Measurements from ENCODE around the gene AJUBA.
"Not testable (repeated sequence)": the region's sequence is repeated elsewhere in the genome, so short reads cannot be mapped to it uniquely, and the experiment has no call there.

Gene AJUBA

DNA sequence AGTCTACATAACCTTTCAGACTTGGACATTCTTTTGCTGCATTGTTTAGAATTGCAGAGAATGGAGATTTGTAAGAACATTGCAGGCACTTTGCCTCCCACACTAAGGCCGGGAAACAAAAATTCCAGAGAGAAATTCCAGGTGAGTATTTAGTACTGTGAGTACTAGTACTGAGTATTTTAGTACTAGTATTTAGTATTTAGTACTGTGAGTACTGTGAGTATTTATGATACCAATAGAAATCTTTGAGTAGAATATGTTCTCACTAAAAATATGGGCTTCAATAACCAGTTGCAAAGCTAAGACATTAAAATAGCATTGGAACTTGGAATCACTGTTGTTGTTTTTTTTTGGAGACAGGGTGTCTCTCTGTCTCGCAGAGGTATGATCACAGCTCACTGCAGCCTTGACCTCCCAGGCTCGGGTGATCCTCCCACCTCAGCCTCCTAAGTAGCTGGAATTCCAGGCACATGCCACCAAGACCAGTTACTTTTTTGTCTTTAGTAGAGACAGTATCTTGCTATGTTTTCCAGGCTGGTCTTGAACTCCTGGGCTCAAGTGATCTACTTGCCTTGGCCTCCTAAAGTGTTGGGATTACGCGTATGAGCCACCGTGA, 20.2 kb downstream of the AJUBA start:
- H3K9ac ChIP-seq (ENCODE audit: low read length), result no peak overlapping the region
- H3K36me3 ChIP-seq (ENCODE audit: insufficient read depth, low read length), result no peaks in the 10 kb centered on the region
- H3K4me1 ChIP-seq (ENCODE audit: insufficient read depth, low read length), result no peaks in the 10 kb centered on the region
- H3K27me3 ChIP-seq (ENCODE audit: control insufficient read depth in 1 of 2, insufficient read depth in 2 of 2, low read length in 2 of 2), result no peaks in the 10 kb centered on the region
- no peak overlapping the region for H3K27ac ChIP-seq (ENCODE audit: low read depth, low read length)
- H3K4me3 ChIP-seq (ENCODE audit: low read depth in 1 of 2, low read length in 2 of 2), result no peak overlapping the region
- no peaks in the 10 kb centered on the region for H3K9me3 ChIP-seq (ENCODE audit: low read length)

DNA sequence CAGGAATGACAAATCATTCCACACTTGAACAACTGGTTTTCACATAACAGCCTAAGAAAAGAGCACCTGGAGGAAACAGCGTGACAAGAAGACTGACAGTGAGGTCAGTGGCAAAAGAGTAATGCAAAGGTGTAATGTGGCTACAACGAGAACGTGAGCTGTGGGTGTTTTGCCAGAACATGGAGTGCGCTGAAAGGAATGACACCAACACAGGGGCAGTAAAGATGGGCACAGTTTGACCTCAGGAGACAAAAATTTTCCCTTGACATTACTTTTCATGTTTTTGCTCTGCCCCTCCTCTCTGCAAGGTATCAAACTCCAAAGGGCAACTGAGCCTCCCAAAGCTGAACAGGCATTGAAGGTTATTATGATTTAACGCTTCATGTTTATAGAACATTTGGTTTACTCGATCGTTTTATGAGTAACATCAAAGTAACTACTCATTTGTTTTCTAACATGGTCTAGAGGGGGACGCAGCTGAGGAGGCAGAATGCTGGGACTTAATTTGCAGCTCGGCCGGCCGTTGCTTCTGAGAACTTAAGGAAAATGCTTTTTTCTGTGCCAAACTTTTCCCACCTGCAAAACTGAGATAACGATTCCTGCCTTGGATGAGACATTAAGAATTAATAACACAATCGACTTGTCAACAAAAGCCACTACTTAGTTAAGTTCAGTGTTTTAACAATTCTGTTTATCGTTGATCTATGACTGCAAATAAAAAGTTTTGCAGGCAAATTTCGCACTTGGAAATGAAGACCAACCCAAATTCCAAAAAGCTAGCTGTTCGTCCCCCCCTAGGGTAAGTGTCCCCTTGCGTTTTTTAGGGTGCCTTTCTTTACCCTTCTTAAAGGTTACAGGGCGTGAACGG, 26.4 kb downstream of the AJUBA start:
- no peaks in the 10 kb centered on the region for H3K36me3 ChIP-seq (ENCODE audit: insufficient read depth, low read length)
- H3K9ac ChIP-seq (ENCODE audit: low read length), result peak overlapping the region; percentile 51
- H3K9me3 ChIP-seq (ENCODE audit: low read length), result no peaks in the 10 kb centered on the region
- peak overlapping the region; percentile 80 to 91 for H3K4me3 ChIP-seq (ENCODE audit: low read depth in 1 of 2, low read length in 2 of 2)
- H3K4me1 ChIP-seq (ENCODE audit: insufficient read depth, low read length), result peaks cover 15% of the 10 kb centered on the region
- H3K27me3 ChIP-seq (ENCODE audit: control insufficient read depth in 1 of 2, insufficient read depth in 2 of 2, low read length in 2 of 2), result no peaks in the 10 kb centered on the region
- H3K27ac ChIP-seq (ENCODE audit: low read depth, low read length), result peak overlapping the region; percentile 98

DNA sequence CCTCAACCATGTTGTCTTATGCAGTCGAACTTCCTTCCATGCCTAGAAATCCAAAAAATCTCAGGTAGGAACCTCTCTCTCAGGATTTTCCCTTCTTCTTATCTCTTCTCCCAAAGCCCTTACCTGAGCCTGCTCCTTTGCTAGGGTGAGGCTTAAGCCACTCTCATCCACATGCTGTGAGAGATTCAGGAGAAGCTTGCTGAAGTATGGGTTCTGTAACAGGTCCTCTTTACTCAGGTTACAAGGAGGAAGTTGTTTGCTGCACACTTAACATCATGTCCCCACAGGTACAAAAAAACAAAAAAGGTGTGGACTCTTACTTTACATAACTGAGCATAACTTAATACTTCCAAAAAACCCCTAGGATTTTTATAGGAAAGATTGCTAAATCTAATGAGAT, 29.9 kb downstream of the AJUBA start:
- H3K36me3 ChIP-seq (ENCODE audit: insufficient read depth, low read length), result peaks cover 17% of the 10 kb centered on the region
- no peak overlapping the region for H3K27ac ChIP-seq (ENCODE audit: low read depth, low read length)

DNA sequence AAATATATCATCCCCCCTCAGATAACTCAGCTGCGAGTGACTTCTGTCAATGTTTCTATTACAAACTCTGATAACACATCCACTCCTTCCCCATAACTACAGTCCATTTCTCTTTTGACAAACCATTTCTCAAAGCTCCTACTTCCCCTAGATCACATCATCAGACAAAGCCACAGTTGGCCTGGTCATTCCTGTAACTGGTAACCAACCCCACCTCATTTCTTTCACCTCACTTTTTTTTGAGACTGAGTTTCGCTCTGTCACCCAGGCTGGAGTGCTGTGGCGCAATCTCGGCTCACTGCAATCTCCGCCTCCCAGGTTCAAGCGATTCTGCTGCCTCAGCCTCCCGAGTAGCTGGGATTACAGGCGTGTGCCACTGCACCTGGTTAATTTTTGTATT, 30.6 kb downstream of the AJUBA start:
- Histone ChIP-seq H3K4me1 (ENCODE audit: insufficient read depth, low read length) (peaks cover 15% of the 10 kb centered on the region), H3K36me3 (ENCODE audit: insufficient read depth, low read length) (peaks cover 23% of the 10 kb centered on the region)
- not testable (repeated sequence) for H3K27me3 ChIP-seq (ENCODE audit: control insufficient read depth in 1 of 2, insufficient read depth in 2 of 2, low read length in 2 of 2); H3K4me3 ChIP-seq (ENCODE audit: low read depth in 1 of 2, low read length in 2 of 2); H3K27ac ChIP-seq (ENCODE audit: low read depth, low read length); H3K9ac ChIP-seq (ENCODE audit: low read length); H3K9me3 ChIP-seq (ENCODE audit: low read length)

More for the DNA sequence above, 29.9 kb downstream of the AJUBA start:
- Histone ChIP-seq H3K27me3 (ENCODE audit: control insufficient read depth in 1 of 2, insufficient read depth in 2 of 2, low read length in 2 of 2) (no peaks in the 10 kb centered on the region), H3K9ac (ENCODE audit: low read length) (no peak overlapping the region), H3K4me1 (ENCODE audit: insufficient read depth, low read length) (peaks cover 15% of the 10 kb centered on the region), H3K4me3 (ENCODE audit: low read depth in 1 of 2, low read length in 2 of 2) (no peak overlapping the region), H3K9me3 (ENCODE audit: low read length) (no peaks in the 10 kb centered on the region)

DNA sequence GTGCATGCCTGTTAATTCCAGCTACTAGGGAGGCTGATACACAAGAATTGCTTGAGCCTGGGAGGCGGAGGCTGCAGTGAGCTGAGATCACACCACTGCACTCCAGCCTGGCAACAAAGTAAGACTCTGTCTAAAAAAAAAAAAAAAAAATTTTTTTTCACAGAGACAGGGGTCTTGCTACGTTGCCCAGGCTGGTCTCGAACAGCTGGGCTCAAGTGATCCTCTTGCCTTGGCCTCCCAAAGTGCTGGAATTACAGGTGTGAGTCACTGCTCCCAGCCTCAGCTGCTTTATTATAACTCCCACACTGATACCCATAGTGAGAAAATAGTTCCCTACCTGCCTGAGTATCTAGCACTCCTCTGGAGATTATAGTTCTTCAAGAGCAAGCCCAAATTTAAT, 36.7 kb downstream of the AJUBA start:
- Histone ChIP-seq H3K27ac (ENCODE audit: low read depth, low read length) (no peak overlapping the region), H3K36me3 (ENCODE audit: insufficient read depth, low read length) (peaks cover 29% of the 10 kb centered on the region), H3K4me1 (ENCODE audit: insufficient read depth, low read length) (no peaks in the 10 kb centered on the region), H3K27me3 (ENCODE audit: control insufficient read depth in 1 of 2, insufficient read depth in 2 of 2, low read length in 2 of 2) (no peaks in the 10 kb centered on the region), H3K4me3 (ENCODE audit: low read depth in 1 of 2, low read length in 2 of 2) (no peak overlapping the region), H3K9ac (ENCODE audit: low read length) (no peak overlapping the region), H3K9me3 (ENCODE audit: low read length) (no peaks in the 10 kb centered on the region)

DNA sequence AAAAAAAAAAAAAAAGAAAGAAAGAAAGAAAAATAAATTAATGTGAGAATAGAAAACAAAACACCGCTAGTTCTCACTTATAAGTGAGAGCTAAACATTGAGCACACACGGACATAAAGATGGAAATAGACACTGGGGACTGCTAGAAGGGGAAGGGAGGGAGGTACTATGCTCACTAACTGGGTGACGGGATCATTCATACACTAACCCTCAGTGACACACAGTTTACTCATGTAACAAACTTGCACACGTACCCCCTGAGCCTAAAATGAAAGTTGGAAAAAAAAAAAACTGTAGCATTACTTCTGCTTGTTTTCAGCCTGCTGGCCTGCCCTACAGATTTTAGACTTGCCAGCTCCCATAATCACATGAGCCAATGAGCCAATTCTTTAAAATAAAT, 42.7 kb downstream of the AJUBA start:
- Histone ChIP-seq H3K27me3 (ENCODE audit: control insufficient read depth in 1 of 2, insufficient read depth in 2 of 2, low read length in 2 of 2) (no peaks in the 10 kb centered on the region), H3K4me3 (ENCODE audit: low read depth in 1 of 2, low read length in 2 of 2) (no peak overlapping the region), H3K9ac (ENCODE audit: low read length) (no peak overlapping the region), H3K4me1 (ENCODE audit: insufficient read depth, low read length) (no peaks in the 10 kb centered on the region), H3K36me3 (ENCODE audit: insufficient read depth, low read length) (no peaks in the 10 kb centered on the region), H3K9me3 (ENCODE audit: low read length) (no peaks in the 10 kb centered on the region), H3K27ac (ENCODE audit: low read depth, low read length) (no peak overlapping the region)

DNA sequence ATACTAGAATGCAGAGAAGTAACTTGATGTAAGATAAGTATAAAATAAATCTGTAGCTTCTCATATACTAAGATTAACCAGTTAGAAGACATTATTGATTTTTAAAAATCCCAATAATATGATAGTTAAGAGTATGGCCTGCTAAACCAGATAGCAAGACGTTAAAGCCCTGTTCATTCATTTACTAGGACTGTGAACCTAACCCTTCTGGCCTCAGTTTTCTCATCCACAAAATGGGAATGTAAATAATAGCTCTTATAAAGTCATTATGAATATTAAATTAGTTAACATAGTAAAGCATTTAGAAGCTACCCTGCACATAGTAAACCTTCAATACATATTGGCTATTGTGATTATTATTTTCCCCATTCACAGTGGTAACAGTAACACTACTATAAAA, 47.2 kb downstream of the AJUBA start:
- H3K36me3 ChIP-seq (ENCODE audit: insufficient read depth, low read length), result no peaks in the 10 kb centered on the region
- H3K4me1 ChIP-seq (ENCODE audit: insufficient read depth, low read length), result no peaks in the 10 kb centered on the region
- no peaks in the 10 kb centered on the region for H3K9me3 ChIP-seq (ENCODE audit: low read length)
- no peak overlapping the region for H3K27ac ChIP-seq (ENCODE audit: low read depth, low read length)
- H3K27me3 ChIP-seq (ENCODE audit: control insufficient read depth in 1 of 2, insufficient read depth in 2 of 2, low read length in 2 of 2), result no peaks in the 10 kb centered on the region
- H3K9ac ChIP-seq (ENCODE audit: low read length), result no peak overlapping the region
- H3K4me3 ChIP-seq (ENCODE audit: low read depth in 1 of 2, low read length in 2 of 2), result no peak overlapping the region

DNA sequence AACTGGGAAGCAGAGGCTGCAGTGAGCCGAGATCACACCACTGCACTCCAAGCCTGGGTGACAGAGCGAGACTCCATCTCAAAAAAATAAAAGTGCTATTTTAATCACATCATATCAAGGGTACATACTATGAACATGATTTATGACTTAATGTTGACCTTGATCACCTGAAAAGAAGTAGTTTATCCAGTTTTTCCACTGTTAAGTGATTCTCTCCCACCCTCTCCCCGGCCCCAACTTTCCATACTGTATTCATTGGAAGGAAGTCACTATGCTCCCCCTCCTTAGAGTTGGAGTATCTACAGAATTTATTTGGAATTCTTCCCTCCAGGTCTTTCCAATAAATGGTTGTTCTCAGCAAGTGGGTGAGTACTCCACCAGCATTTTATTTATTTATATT, 50.2 kb downstream of the AJUBA start:
- Histone ChIP-seq H3K9ac (ENCODE audit: low read length) (no peak overlapping the region), H3K4me3 (ENCODE audit: low read depth in 1 of 2, low read length in 2 of 2) (no peak overlapping the region), H3K36me3 (ENCODE audit: insufficient read depth, low read length) (peaks cover 4% of the 10 kb centered on the region), H3K9me3 (ENCODE audit: low read length) (no peaks in the 10 kb centered on the region), H3K27me3 (ENCODE audit: control insufficient read depth in 1 of 2, insufficient read depth in 2 of 2, low read length in 2 of 2) (no peaks in the 10 kb centered on the region), H3K4me1 (ENCODE audit: insufficient read depth, low read length) (peaks cover 8% of the 10 kb centered on the region), H3K27ac (ENCODE audit: low read depth, low read length) (no peak overlapping the region)

DNA sequence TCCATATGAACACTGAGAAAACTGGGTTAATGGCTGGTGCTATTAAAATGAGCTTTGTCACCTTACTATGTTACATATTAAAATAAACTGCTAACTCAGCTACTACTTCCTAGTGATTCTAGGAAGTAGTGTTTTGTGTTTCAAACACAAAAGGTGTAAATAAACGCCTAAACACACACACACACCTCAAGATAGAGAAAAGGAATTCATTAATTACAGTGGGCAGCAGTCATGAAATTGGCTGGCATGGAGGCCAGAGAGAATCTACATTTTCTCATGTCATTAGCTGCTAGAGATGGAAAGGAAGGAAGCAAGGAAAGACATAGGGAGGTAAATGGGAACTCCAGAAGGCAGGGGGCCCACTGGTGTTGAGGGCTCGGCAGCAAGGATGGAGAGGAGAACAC, 52.4 kb downstream of the AJUBA start:
- Histone ChIP-seq H3K9me3 (ENCODE audit: low read length) (no peaks in the 10 kb centered on the region), H3K27ac (ENCODE audit: low read depth, low read length) (peak overlapping the region; percentile 82), H3K27me3 (ENCODE audit: control insufficient read depth in 1 of 2, insufficient read depth in 2 of 2, low read length in 2 of 2) (no peaks in the 10 kb centered on the region), H3K9ac (ENCODE audit: low read length) (peak overlapping the region; percentile 32), H3K36me3 (ENCODE audit: insufficient read depth, low read length) (peaks cover 20% of the 10 kb centered on the region), H3K4me1 (ENCODE audit: insufficient read depth, low read length) (peaks cover 8% of the 10 kb centered on the region), H3K4me3 (ENCODE audit: low read depth in 1 of 2, low read length in 2 of 2) (peak overlapping the region; percentile 28 to 56)

DNA sequence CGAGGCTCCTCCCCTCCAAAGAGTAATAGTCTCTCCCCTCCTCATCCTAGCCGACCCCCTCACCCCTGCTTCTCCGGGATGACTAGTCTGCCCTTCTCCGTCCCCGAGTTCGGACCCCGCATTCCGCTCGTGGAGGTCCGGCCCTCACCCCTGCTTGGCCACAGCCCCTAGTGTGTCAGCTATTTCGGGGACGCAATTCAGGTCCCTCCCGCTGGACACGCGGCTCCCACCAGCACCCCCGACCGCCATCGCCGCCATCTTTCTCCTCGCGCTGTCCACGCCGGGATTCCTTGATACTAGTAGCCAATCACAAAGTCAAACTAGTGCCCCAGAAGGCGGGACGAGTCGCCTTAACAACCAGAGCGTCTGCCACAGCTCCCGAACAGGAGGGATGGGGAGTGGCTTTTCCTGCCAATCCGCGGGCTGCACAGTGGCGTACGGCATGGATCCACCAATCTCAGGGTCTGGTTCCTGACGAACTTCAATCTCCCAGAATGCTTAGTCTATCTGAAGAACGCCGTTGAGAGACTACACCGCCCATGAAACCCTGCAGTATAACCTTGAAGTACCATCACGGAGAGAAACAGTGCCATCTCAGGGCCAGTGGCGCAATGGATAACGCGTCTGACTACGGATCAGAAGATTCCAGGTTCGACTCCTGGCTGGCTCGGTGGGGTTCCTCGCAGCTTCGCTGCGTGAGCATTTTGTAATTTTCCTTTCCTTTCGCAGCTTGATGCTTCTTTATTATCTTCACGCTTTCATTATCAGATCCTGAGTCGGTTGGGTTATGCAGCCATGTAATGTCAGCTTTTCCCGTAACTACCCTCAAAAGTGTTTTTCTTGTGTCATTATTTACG, 53.0 kb downstream of the AJUBA start, which contains the start of gene PRMT5:
Gene PRMT5, minus strand, starts transcription at position 273 of the 857 bp plus-strand sequence. Its CDS starts 15 bp downstream, at position 258.
- no peaks in the 10 kb centered on the region for H3K27me3 ChIP-seq (ENCODE audit: control insufficient read depth in 1 of 2, insufficient read depth in 2 of 2, low read length in 2 of 2)
- H3K27ac ChIP-seq (ENCODE audit: low read depth, low read length), result peak within 1 kb of the TSS; percentile 82
- no peaks in the 10 kb centered on the region for H3K9me3 ChIP-seq (ENCODE audit: low read length)
- peak within 1 kb of the TSS; percentile 85 to 98 for H3K4me3 ChIP-seq (ENCODE audit: low read depth in 1 of 2, low read length in 2 of 2)
- peaks cover 8% of the 10 kb centered on the region for H3K4me1 ChIP-seq (ENCODE audit: insufficient read depth, low read length)
- peaks cover 25% of the 10 kb centered on the region for H3K36me3 ChIP-seq (ENCODE audit: insufficient read depth, low read length)
- H3K9ac ChIP-seq (ENCODE audit: low read length), result peak within 1 kb of the TSS; percentile 97

All from muscle layer of colon (tissue), 2 donors.